Adrenal gland (tissue), 12 donors: Measurements from ENCODE around the gene SKOR2. TPM values are rescaled to one million over a fixed set of nuclear protein-coding genes. Genes with fewer than 3 reads are reported as not detected.
"Not testable (repeated sequence)": the region's sequence is repeated elsewhere in the genome, so short reads cannot be mapped to it uniquely, and the experiment has no call there.

ENCODE experiments used
- DNase-seq, 7 donors: peaks; one replicate each; pipeline ENCODE4 v3.0.0-alpha.2; 2019 to 2020
- H3K27ac ChIP-seq, 5 donors: fragments of 200-600 bp; sonication (generic) in 4 of 5; 1 replicate in 3 of 5; 2 replicates in 2 of 5; pipeline versions ENCODE4 v1.5.1 to v1.8.0; 2016 to 2020; ENCODE audit warnings: mild to moderate bottlenecking in 1 of 5
- H3K27me3 ChIP-seq: fragments of 200-600 bp; 2 replicates; pipeline ENCODE4 v1.8.0; 2021
- H3K36me3 ChIP-seq, 2 donors: fragments of 200-600 bp; replicated peaks in 1 of 2; 1 replicate in 1 of 2; 2 replicates in 1 of 2; pipeline versions ENCODE4 v1.5.1 to v1.8.0; 2018 to 2022
- H3K4me1 ChIP-seq, 2 donors: fragments of 200-600 bp; replicated peaks in 1 of 2; 1 replicate in 1 of 2; 2 replicates in 1 of 2; pipeline versions ENCODE4 v1.5.1 to v1.8.0; 2018 to 2021
- H3K4me3 ChIP-seq, 4 donors: fragments of 200-600 bp; sonication (generic) in 3 of 4; one replicate each; pipeline ENCODE4 v1.5.1; 2016 to 2018
- H3K9me3 ChIP-seq, 3 donors: fragments of 200-600 bp; sonication (generic) in 1 of 3; replicated peaks in 1 of 3; 1 replicate in 2 of 3; 2 replicates in 1 of 3; pipeline versions ENCODE4 v1.5.1 to v1.8.0; 2016 to 2021
- CTCF ChIP-seq, 6 experiments: fragments of 450-650 bp in 4 of 6; fragments of 200-600 bp in 2 of 6; sonication (generic) in 1 of 6; IDR thresholded peaks; 1 replicate in 5 of 6; 2 replicates in 1 of 6; pipeline versions ENCODE4 v1.5.1 to v1.8.0; 2016 to 2021; ENCODE audit warnings: antibody characterized with exemption in 6 of 6, mild to moderate bottlenecking in 2 of 6, moderate library complexity in 1 of 6
- POLR2A ChIP-seq, 2 donors: fragments of 450-650 bp; IDR thresholded peaks; one replicate each; pipeline ENCODE4 v1.6.1; 2017; ENCODE audit warnings: antibody characterized with exemption in 2 of 2, mild to moderate bottlenecking in 2 of 2, moderate library complexity in 1 of 2
- WGBS, 4 donors: extraction: QIAGEN DNeasy Blood & Tissue Kit in 2 of 4; methylation state at CpG; one replicate each; pipeline versions ENCODE4 v1.1.5 to v1.1.7; 2013 to 2017; 5-methylcytosine and 5-hydroxymethylcytosine counted together
- intact Hi-C, 2 donors: fragments of 100-400 bp; cut with DNase I; formaldehyde crosslinking; loops; one replicate each; pipeline versions ENCODE4 v1.14.1 to v1.15.0; 2022 to 2023
- polyA plus RNA-seq, 3 donors: library from polyadenylated mRNA; stranded (reverse); fragments of 200-250 nt in 2 of 3; fragments of 350-450 nt in 1 of 3; fragmentation: Illumina TruSeq in 1 of 3; extraction: RNeasy Lipid Tissue Mini Kit (QIAGEN cat#74804) in 1 of 3; gene quantifications; one replicate each; pipeline ENCODE4 v1.2.3, GENCODE V29; 2013 to 2014
- total RNA-seq, 9 donors: library from RNA; depleted of rRNA in 4 of 9; stranded (reverse); fragments of >200 nt in 4 of 9; fragments of 120-200 nt in 1 of 9; fragmentation: NEBNext Ultra II Directional in 1 of 9; extraction: Animal tissue kit (Norgen Biotek cat#: 25700) in 1 of 9; gene quantifications; one replicate each; pipeline versions ENCODE4 v1.1.0 to v1.2.4, GENCODE V29; 2013 to 2023
- donor health status: healthy with polysubstance abuse.
- donor health status: Bipolar disorder and iron deficiency.
- donor health status: DM: yes; HTN: yes; CAD: no.
- donor health status: DM: no; HTN: no; CAD: no.
- donor health status: DM: no; HTN: no; CAD: no.
- donor health status: DM: yes; HTN: yes; CAD: no.

SKOR2 gene
- total and polyA plus RNA-seq, 12 donors = not detected

GRCh38 chr18:47204908-47205522 is 46.4 kb downstream of the SKOR2 start:
- Histone ChIP-seq H3K4me3 (no peak overlapping the region), H3K36me3 (no peaks in the 10 kb centered on the region), H3K27ac (no peak overlapping the region), H3K9me3 (no peaks in the 10 kb centered on the region), H3K4me1 (no peaks in the 10 kb centered on the region), H3K27me3 (peaks cover 9% of the 10 kb centered on the region)
- 35 to 51% (median 48%) methylated on average over 3 of the region's 3 CpGs for WGBS, 4 donors
- TF ChIP-seq CTCF (IDR thresholded peaks at IDR 0.05) = peak; percentile 78 to 91 (median 86)
- TF ChIP-seq POLR2A (IDR thresholded peaks at IDR 0.05) = no peak
- intact Hi-C loops = loop anchor here (2.0 to 10.0 kb wide), 3 partner anchors 100 to 153 kb away; no protein-coding TSS in a partner anchor
- peak; percentile 26 to 72 (median 43) for DNase-seq

- H3K36me3 ChIP-seq = no peaks in the 10 kb centered on the region
- TF ChIP-seq CTCF (IDR thresholded peaks at IDR 0.05) (no peak), POLR2A (IDR thresholded peaks at IDR 0.05) (no peak)
- peaks cover 9% of the 10 kb centered on the region for H3K27me3 ChIP-seq
- H3K4me1 ChIP-seq = no peaks in the 10 kb centered on the region
- DNase-seq = no peak
- H3K4me3 ChIP-seq = no peak overlapping the region
- WGBS, 4 donors = 54 to 58% (median 57%) methylated on average over 3 of the region's 3 CpGs
- intact Hi-C loops = loop anchor here (2.0 to 10.0 kb wide), 3 partner anchors 99 to 152 kb away; no protein-coding TSS in a partner anchor
- no peak overlapping the region for H3K27ac ChIP-seq
- H3K9me3 ChIP-seq = no peaks in the 10 kb centered on the region
Measured at GRCh38 chr18:47203626-47204464, 47.6 kb downstream of the SKOR2 start.

GRCh38 chr18:47195961-47196360 is 55.5 kb downstream of the SKOR2 start:
- WGBS, 4 donors = 71 to 76% (median 75%) methylated on average over 3 of the region's 3 CpGs
- H3K9me3 ChIP-seq, H3K27ac ChIP-seq, DNase-seq, H3K4me1 ChIP-seq, intact Hi-C loops, H3K27me3 ChIP-seq, H3K36me3 ChIP-seq, H3K4me3 ChIP-seq: not testable (repeated sequence)

- Histone ChIP-seq H3K9me3 (no peaks in the 10 kb centered on the region), H3K4me1 (no peaks in the 10 kb centered on the region), H3K27ac (no peak overlapping the region), H3K27me3 (no peaks in the 10 kb centered on the region), H3K4me3 (no peak overlapping the region), H3K36me3 (no peaks in the 10 kb centered on the region)
- DNase-seq = no peak
- intact Hi-C loops = no loop called here
- TF ChIP-seq CTCF (IDR thresholded peaks at IDR 0.05) (no peak), POLR2A (IDR thresholded peaks at IDR 0.05) (no peak)
- 88 to 98% (median 95%) methylated on average over 2 of the region's 2 CpGs for WGBS, 4 donors
Measured at GRCh38 chr18:47191961-47192360, 59.5 kb downstream of the SKOR2 start.
